IMR-90 (cell line): Measurements from ENCODE around the gene STIM1. TPM values are rescaled to one million over a fixed set of nuclear protein-coding genes. Genes with fewer than 3 reads are reported as not detected.

Source experiments
- ATAC-seq: fragments of 200-7000 bp; cut with Tn5 transposase; 2 replicates; pipeline ENCODE4 v1.9.1; 2020; ENCODE audit warnings: low read depth, mild to moderate bottlenecking, moderate library complexity
- BruUV-seq: library from RNA; stranded (reverse); fragments of 400-500 nt; replicated peaks from 2 replicates; lab custom pipeline; 2021; lab: Mats Ljungman, UMichigan
- CTCF ChIA-PET: fragments of 300-600 bp; formaldehyde crosslinking; extraction: SDS; loops from one replicate; lab custom pipeline; 2021; ENCODE audit warnings: antibody characterized with exemption; lab: Yijun Ruan, JAX
- POLR2A ChIA-PET: fragments of 300-600 bp; sonication (Branson Sonifier 250); formaldehyde crosslinking; loops from one replicate; lab custom pipeline; 2022; ENCODE audit warnings: antibody characterized with exemption; ENCODE audit not compliant: unreplicated experiment; lab: Charles Lee
- DNase-seq: peaks from one replicate; pipeline ENCODE4 v3.0.0; 2013
- H2AFZ ChIP-seq: replicated peaks from 2 replicates; pipeline ENCODE3; 2013; ENCODE audit warnings: low read length, mild to moderate bottlenecking; ENCODE audit not compliant: poor library complexity
- H2AK5ac ChIP-seq: 2 replicates; pipeline ENCODE4 v1.6.1; 2013; ENCODE audit warnings: low read depth, low read length, inconsistent platforms
- H2AK9ac ChIP-seq: replicated peaks from 2 replicates; pipeline ENCODE3; 2013; ENCODE audit warnings: mild to moderate bottlenecking, low read depth, low read length, moderate library complexity; ENCODE audit not compliant: poor library complexity
- H2BK120ac ChIP-seq: 2 replicates; pipeline ENCODE4 v1.6.1; 2013; ENCODE audit warnings: low read depth, low read length, inconsistent platforms
- H2BK15ac ChIP-seq: 3 replicates; pipeline ENCODE4 v1.6.1; 2013; ENCODE audit warnings: low read depth, low read length, inconsistent platforms
- H2BK20ac ChIP-seq: 2 replicates; pipeline ENCODE4 v1.6.1; 2013; ENCODE audit warnings: low read depth, mild to moderate bottlenecking, inconsistent platforms, low read length, moderate library complexity
- H2BK5ac ChIP-seq: 2 replicates; pipeline ENCODE4 v1.6.1; 2013; ENCODE audit warnings: mild to moderate bottlenecking, low read depth, low read length, inconsistent platforms; ENCODE audit not compliant: poor library complexity, severe bottlenecking
- H3K14ac ChIP-seq: replicated peaks from 2 replicates; pipeline ENCODE4 v1.6.1; 2013; ENCODE audit warnings: low read depth, low read length, inconsistent platforms
- H3K18ac ChIP-seq: 2 replicates; pipeline ENCODE4 v1.6.1; 2013; ENCODE audit warnings: low read depth, low read length, control low read depth
- H3K23ac ChIP-seq: 2 replicates; pipeline ENCODE4 v1.6.1; 2013; ENCODE audit warnings: low read depth, low read length, inconsistent platforms
- H3K27ac ChIP-seq: 2 replicates; pipeline ENCODE4 v1.5.1; 2013; ENCODE audit warnings: mild to moderate bottlenecking, control low read depth, low read length; ENCODE audit not compliant: insufficient read depth
- H3K27me3 ChIP-seq: 2 replicates; pipeline ENCODE4 v1.6.1; 2013; ENCODE audit warnings: low read length; ENCODE audit not compliant: control insufficient read depth, insufficient read depth
- H3K36me3 ChIP-seq: 2 replicates; pipeline ENCODE4 v1.6.1; 2013; ENCODE audit warnings: low read length, mixed read lengths; ENCODE audit not compliant: control insufficient read depth, insufficient read depth
- H3K4ac ChIP-seq: 2 replicates; pipeline ENCODE4 v1.6.1; 2013; ENCODE audit warnings: low read depth, low read length, inconsistent platforms
- H3K4me1 ChIP-seq: 2 replicates; pipeline ENCODE4 v1.6.1; 2013; ENCODE audit warnings: low read length, mixed read lengths; ENCODE audit not compliant: control insufficient read depth, insufficient read depth
- H3K4me2 ChIP-seq: 2 replicates; pipeline ENCODE4 v1.6.1; 2013; ENCODE audit warnings: low read depth, mild to moderate bottlenecking, control low read depth, low read length, moderate library complexity
- H3K4me3 ChIP-seq: 2 replicates; pipeline ENCODE4 v1.5.1; 2013; ENCODE audit warnings: low read depth, mild to moderate bottlenecking, control low read depth, low read length, moderate library complexity; ENCODE audit not compliant: insufficient read depth
- H3K56ac ChIP-seq: 2 replicates; pipeline ENCODE4 v1.6.1; 2013; ENCODE audit warnings: low read length, inconsistent platforms; ENCODE audit not compliant: insufficient read depth; ENCODE audit errors: extremely low read depth
- H3K79me1 ChIP-seq, 2 experiments: 2 replicates each; pipeline ENCODE4 v1.6.1; 2013; ENCODE audit warnings: low read length in 2 of 2, inconsistent platforms in 1 of 2, low read depth in 1 of 2
- H3K9ac ChIP-seq: 2 replicates; pipeline ENCODE4 v1.6.1; 2013; ENCODE audit warnings: low read depth, low read length, control low read depth
- H3K9me1 ChIP-seq: 2 replicates; pipeline ENCODE4 v1.6.1; 2013; ENCODE audit warnings: low read length, inconsistent platforms; ENCODE audit not compliant: insufficient read depth
- H3K9me3 ChIP-seq: 2 replicates; pipeline ENCODE4 v1.6.1; 2013; ENCODE audit warnings: low read length; ENCODE audit not compliant: control insufficient read depth, insufficient read depth
- H4K20me1 ChIP-seq: 2 replicates; pipeline ENCODE4 v1.6.1; 2013; ENCODE audit warnings: low read length, inconsistent platforms; ENCODE audit not compliant: insufficient read depth
- H4K5ac ChIP-seq: 2 replicates; pipeline ENCODE4 v1.6.1; 2013; ENCODE audit warnings: mild to moderate bottlenecking, low read depth, low read length, control low read depth
- H4K8ac ChIP-seq, 2 experiments: 2 replicates each; pipeline ENCODE4 v1.6.1; 2013; ENCODE audit warnings: low read depth in 2 of 2, low read length in 2 of 2, control low read depth in 1 of 2, inconsistent platforms in 1 of 2
- H4K91ac ChIP-seq: 2 replicates; pipeline ENCODE4 v1.6.1; 2013; ENCODE audit warnings: low read depth, low read length, inconsistent platforms; ENCODE audit not compliant: insufficient read depth
- BHLHE40 ChIP-seq: fragments of 150-350 bp; IDR thresholded peaks from 2 replicates; pipeline ENCODE4 v1.6.1; 2016; ENCODE audit warnings: mild to moderate bottlenecking, low read depth, low read length
- MAZ ChIP-seq: IDR thresholded peaks from 2 replicates; pipeline ENCODE4 v1.6.1; 2012; ENCODE audit warnings: low read depth, mild to moderate bottlenecking, low read length, improper control_type of control experiment, moderate library complexity, borderline replicate concordance
- MXI1 ChIP-seq: IDR thresholded peaks from 2 replicates; pipeline ENCODE4 v1.6.1; 2012; ENCODE audit warnings: low read depth, mild to moderate bottlenecking, low read length, moderate library complexity, borderline replicate concordance
- NFE2L2 ChIP-seq: fragments of 150-350 bp; IDR thresholded peaks from 2 replicates; pipeline ENCODE4 v1.6.1; 2016; ENCODE audit warnings: low read depth, mild to moderate bottlenecking, low read length
- WGBS, 2 experiments: methylation state at CpG; one replicate each; pipeline versions ENCODE4 v1.1.5 to v1.1.7; 2013; ENCODE audit warnings: missing lambda C conversion rate in 2 of 2; ENCODE audit not compliant: insufficient read length in 1 of 2; ENCODE audit errors: extremely low coverage in 2 of 2; 5-methylcytosine and 5-hydroxymethylcytosine counted together
- dilution Hi-C: fragments of 300-500 bp; cut with HindIII; formaldehyde crosslinking; loops from one replicate; pipeline ENCODE4 v1.14.3; 2018; ENCODE audit warnings: low sequenced_read_pairs; ENCODE audit not compliant: unreplicated experiment
- in situ Hi-C: fragments of 300-500 bp; cut with MboI; formaldehyde crosslinking; loops from 3 replicates; pipeline ENCODE4 v1.14.3; 2019; ENCODE audit warnings: low sequenced_read_pairs, inconsistent platforms, mixed read lengths
- intact Hi-C: fragments of 100-400 bp; cut with micrococcal nuclease; formaldehyde crosslinking; loops from 2 replicates; pipeline ENCODE4 v1.10.0; 2022
- polyA plus RNA-seq, 3 experiments: library from polyadenylated mRNA; depleted of rRNA; stranded (reverse); fragments of >200 nt; gene quantifications; 2 replicates each; pipeline ENCODE4 v1.2.3, GENCODE V29; 2012; ENCODE audit warnings: low replicate concordance in 1 of 3
- total RNA-seq: library from RNA; depleted of rRNA; stranded (reverse); fragments of >200 nt; gene quantifications from 2 replicates; pipeline ENCODE4 v1.2.3, GENCODE V29; 2012

The STIM1 gene
- total and polyA plus RNA-seq, 2 of the 4 experiments (the other 2 are of a cell fraction): 17.9 to 23.0 TPM

DNA sequence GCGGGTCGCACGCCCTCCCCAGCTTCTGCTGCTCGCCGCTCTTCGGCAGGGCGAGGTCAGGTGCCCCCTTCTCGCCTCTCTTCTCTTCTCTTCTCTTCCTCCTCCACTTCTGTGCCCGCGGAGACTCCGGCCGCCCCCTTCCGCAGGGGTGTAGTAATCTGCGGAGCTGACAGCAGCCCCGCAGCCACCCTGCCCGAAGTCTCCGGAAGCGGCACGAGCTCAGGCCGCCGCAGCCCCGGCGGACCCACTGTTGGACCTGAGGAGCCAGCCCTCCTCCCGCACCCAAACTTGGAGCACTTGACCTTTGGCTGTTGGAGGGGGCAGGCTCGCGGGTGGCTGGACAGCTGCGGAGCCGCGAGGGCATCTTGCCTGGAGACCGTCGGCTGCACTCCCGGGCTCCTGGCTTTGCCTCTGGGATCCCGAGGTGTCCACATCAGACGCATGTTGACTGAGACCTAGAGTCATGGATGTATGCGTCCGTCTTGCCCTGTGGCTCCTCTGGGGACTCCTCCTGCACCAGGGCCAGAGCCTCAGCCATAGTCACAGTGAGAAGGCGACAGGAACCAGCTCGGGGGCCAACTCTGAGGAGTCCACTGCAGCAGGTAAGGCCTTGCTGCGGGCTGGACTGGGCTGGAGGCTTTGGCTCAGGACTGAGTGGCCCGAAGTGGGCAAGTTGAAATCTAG lies 486 bp downstream of the STIM1 start:
- dilution Hi-C loops (no loop called here), intact Hi-C loops (loop anchor here (1.0 to 10.0 kb wide), 4 partner anchors 86 to 401 kb away; no protein-coding TSS in a partner anchor), in situ Hi-C loops (no loop called here)
- Histone ChIP-seq H2AK5ac (peak overlapping the region; percentile 23; the same call in 1 of the 2 replicates), H3K4me2 (peak overlapping the region; percentile 98), H3K9me3 (no peaks in the 10 kb centered on the region), H3K56ac (no peak overlapping the region; the same call in 1 of the 2 replicates), H3K9me1 (peaks cover 23% of the 10 kb centered on the region), H2BK20ac (no peak overlapping the region), H3K27ac (peak overlapping the region; percentile 19), H3K14ac (peak overlapping the region; percentile 83), H3K18ac (no peak overlapping the region; the same call in 1 of the 2 replicates), H2AK9ac (peak overlapping the region; percentile 96), H3K9ac (peak overlapping the region; percentile 71), H4K91ac (peak overlapping the region; percentile 28; the same call in 1 of the 2 replicates), H3K79me1 (peaks cover 23 to 45% of the 10 kb centered on the region in 2 experiments), H2BK5ac (peak overlapping the region; percentile 25), H3K4ac (peak overlapping the region; percentile 75), H4K8ac (peak overlapping the region in 1 of 2 experiments; percentile 43; a peak in 1 of 4 replicates), H3K4me1 (peaks cover 18% of the 10 kb centered on the region), H3K36me3 (no peaks in the 10 kb centered on the region), H4K5ac (peak overlapping the region; percentile 7; the same call in 1 of the 2 replicates), H3K4me3 (peak overlapping the region; percentile 83), H2BK120ac (peak overlapping the region; percentile 38; the same call in 1 of the 2 replicates), H3K23ac (peak overlapping the region; percentile 93), H2AFZ (peak overlapping the region; percentile 96), H3K27me3 (no peaks in the 10 kb centered on the region), H4K20me1 (no peaks in the 10 kb centered on the region), H2BK15ac (peak overlapping the region; percentile 21; the same call in 1 of the 3 replicates)
- TF ChIP-seq NFE2L2 (no peak), MXI1 (peak; percentile 36; the same call in 1 of the 2 replicates), MAZ (0 out of 2 replicates have a peak, but pooled peaks have one; percentile 5), BHLHE40 (peak; percentile 48; the same call in 1 of the 2 replicates)
- DNase-seq (no peak), ATAC-seq (peak; percentile 21)
- 5% methylated on average over 11 of the region's 40 CpGs; no CpG with 5 or more reads in 1 of the 2 experiments for WGBS, 2 experiments
- POLR2A ChIA-PET: interaction anchor here (1.6 kb wide), 1 partner anchor 216 kb away, joined by 7 read pairs; no protein-coding TSS in a partner anchor
- CTCF ChIA-PET: interaction anchor here (0.9 to 9.2 kb wide), 10 partner anchors 10 to 215 kb away, joined by 3 to 186 read pairs (median 6); partner anchors contain the start of gene RHOG
- BruUV-seq: no TSS peak
